ENCODE measurements around the gene PRKCB.

DNA sequence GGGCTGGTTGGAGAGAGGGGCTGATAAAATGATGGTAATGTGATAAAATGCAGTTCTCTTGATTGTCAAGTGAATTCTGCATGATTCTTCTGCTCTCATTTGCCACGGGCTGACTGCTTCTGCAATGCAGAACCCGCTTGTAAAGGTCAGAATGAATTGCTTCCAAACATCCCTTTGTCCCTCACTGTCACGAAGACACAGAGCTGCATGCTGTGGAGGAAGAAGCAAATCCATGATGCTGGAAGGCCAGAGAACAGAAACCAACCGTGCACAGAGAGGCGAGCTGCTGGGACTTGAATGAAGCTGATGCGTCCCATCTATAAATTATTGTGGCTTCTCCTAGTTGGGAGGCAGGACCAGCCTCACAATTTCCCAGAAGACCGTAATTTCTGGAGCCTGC lies 171.6 kb downstream of the PRKCB start:
- TF ChIP-seq E2F6 (IDR thresholded peaks at IDR 0.05; ENCODE audit: borderline replicate concordance, low read depth) (no peak), CEBPB (IDR thresholded peaks at IDR 0.05) (no peak), CHD2 (IDR thresholded peaks at IDR 0.05; ENCODE audit: low read length, partially characterized antibody) (no peak)
- TF ChIP-seq, protein P1, sequence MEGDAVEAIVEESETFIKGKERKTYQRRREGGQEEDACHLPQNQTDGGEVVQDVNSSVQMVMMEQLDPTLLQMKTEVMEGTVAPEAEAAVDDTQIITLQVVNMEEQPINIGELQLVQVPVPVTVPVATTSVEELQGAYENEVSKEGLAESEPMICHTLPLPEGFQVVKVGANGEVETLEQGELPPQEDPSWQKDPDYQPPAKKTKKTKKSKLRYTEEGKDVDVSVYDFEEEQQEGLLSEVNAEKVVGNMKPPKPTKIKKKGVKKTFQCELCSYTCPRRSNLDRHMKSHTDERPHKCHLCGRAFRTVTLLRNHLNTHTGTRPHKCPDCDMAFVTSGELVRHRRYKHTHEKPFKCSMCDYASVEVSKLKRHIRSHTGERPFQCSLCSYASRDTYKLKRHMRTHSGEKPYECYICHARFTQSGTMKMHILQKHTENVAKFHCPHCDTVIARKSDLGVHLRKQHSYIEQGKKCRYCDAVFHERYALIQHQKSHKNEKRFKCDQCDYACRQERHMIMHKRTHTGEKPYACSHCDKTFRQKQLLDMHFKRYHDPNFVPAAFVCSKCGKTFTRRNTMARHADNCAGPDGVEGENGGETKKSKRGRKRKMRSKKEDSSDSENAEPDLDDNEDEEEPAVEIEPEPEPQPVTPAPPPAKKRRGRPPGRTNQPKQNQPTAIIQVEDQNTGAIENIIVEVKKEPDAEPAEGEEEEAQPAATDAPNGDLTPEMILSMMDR (IDR thresholded peaks at IDR 0.05): no peak

All from A549 (cell line).